ENCODE data around the gene GEMIN5.
"Not testable (repeated sequence)": the region's sequence is repeated elsewhere in the genome, so short reads cannot be mapped to it uniquely, and the experiment has no call there.

GEMIN5 gene

GRCh38 chr5:154943527-154943926, 5.5 kb upstream of the GEMIN5 start:
- ATAC-seq: no peak

GRCh38 chr5:154940772-154941620, 3.0 kb upstream of the GEMIN5 start, which contains the start of gene MRPL22:
Gene MRPL22, plus strand, starts transcription at chr5:154941073. Its CDS starts 38 bp downstream, at chr5:154941111.
- ATAC-seq: peak; percentile 58 to 61

- ATAC-seq: no peak
Observed at GRCh38 chr5:154940375-154940771, 2.4 kb upstream of the GEMIN5 start.

- ATAC-seq: not testable (repeated sequence)
Observed at GRCh38 chr5:154939387-154939786, 1.4 kb upstream of the GEMIN5 start.

- no peak for ATAC-seq
Observed at GRCh38 chr5:154937186-154937717, 759 bp downstream of the GEMIN5 start.

- no peak for ATAC-seq
Observed at GRCh38 chr5:154934881-154935280, 3.1 kb downstream of the GEMIN5 start.

GRCh38 chr5:154933537-154933936, 4.5 kb downstream of the GEMIN5 start:
- no peak for ATAC-seq

- ATAC-seq: no peak
Observed at GRCh38 chr5:154923441-154924430, 14.3 kb downstream of the GEMIN5 start.

- ATAC-seq: no peak
Observed at GRCh38 chr5:154917757-154918156, 20.3 kb downstream of the GEMIN5 start.

- no peak for ATAC-seq
Observed at GRCh38 chr5:154916874-154917273, 21.1 kb downstream of the GEMIN5 start.

GRCh38 chr5:154905601-154906000, 32.4 kb downstream of the GEMIN5 start:
- not testable (repeated sequence) for ATAC-seq

GRCh38 chr5:154901913-154902312, 36.1 kb downstream of the GEMIN5 start:
- ATAC-seq: no peak

- ATAC-seq: no peak
Observed at GRCh38 chr5:154901276-154901675, 36.7 kb downstream of the GEMIN5 start.

GRCh38 chr5:154900066-154900465, 37.9 kb downstream of the GEMIN5 start:
- ATAC-seq: no peak

- ATAC-seq: no peak
Observed at GRCh38 chr5:154899151-154899816, 38.7 kb downstream of the GEMIN5 start.

- no peak for ATAC-seq
Observed at GRCh38 chr5:154898210-154898609, 39.8 kb downstream of the GEMIN5 start.

GRCh38 chr5:154896562-154897165, 41.3 kb downstream of the GEMIN5 start:
- ATAC-seq: no peak

- no peak for ATAC-seq
Observed at GRCh38 chr5:154895606-154896561, 42.1 kb downstream of the GEMIN5 start.

GRCh38 chr5:154893381-154893780, 44.6 kb downstream of the GEMIN5 start:
- no peak for ATAC-seq

- no peak for ATAC-seq
Observed at GRCh38 chr5:154892369-154892771, 45.6 kb downstream of the GEMIN5 start.

GRCh38 chr5:154885439-154885838, 52.6 kb downstream of the GEMIN5 start:
- ATAC-seq: no peak
